CD8-positive, alpha-beta memory T cell (primary cell): Measurements from ENCODE around the gene TXNRD2. TPM values are rescaled to one million over a fixed set of nuclear protein-coding genes. Genes with fewer than 3 reads are reported as not detected.
"Not testable (repeated sequence)": the region's sequence is repeated elsewhere in the genome, so short reads cannot be mapped to it uniquely, and the experiment has no call there.

ENCODE experiments used
- CTCF ChIA-PET: fragments of 350-600 bp; sonication (Branson Sonifier 250); formaldehyde crosslinking; loops from one replicate; lab custom pipeline; 2021; ENCODE audit warnings: antibody characterized with exemption; lab: Charles Lee
- POLR2A ChIA-PET: fragments of 350-600 bp; sonication (Branson Sonifier 250); formaldehyde crosslinking; loops from one replicate; lab custom pipeline; 2021; ENCODE audit warnings: antibody characterized with exemption; lab: Charles Lee
- DNase-seq, 5 donors: peaks; one replicate each; pipeline versions ENCODE4 v3.0.0 to v3.0.0-alpha.2; 2020 to 2022; ENCODE audit warnings: mixed read lengths in 1 of 5
- H3K27ac ChIP-seq: one replicate; pipeline ENCODE4 v1.7.0; 2013; ENCODE audit warnings: low read depth, mild to moderate bottlenecking, low read length, moderate library complexity
- H3K27me3 ChIP-seq: 2 replicates; pipeline ENCODE4 v1.7.0; 2013; ENCODE audit warnings: low read length, mild to moderate bottlenecking; ENCODE audit not compliant: insufficient read depth, poor library complexity, severe bottlenecking
- H3K36me3 ChIP-seq: 2 replicates; pipeline ENCODE4 v1.7.0; 2013; ENCODE audit warnings: mild to moderate bottlenecking, low read length, moderate library complexity; ENCODE audit not compliant: insufficient read depth
- H3K4me1 ChIP-seq: 2 replicates; pipeline ENCODE4 v1.7.0; 2013; ENCODE audit warnings: mild to moderate bottlenecking, low read length, moderate library complexity; ENCODE audit not compliant: insufficient read depth
- H3K4me3 ChIP-seq: 2 replicates; pipeline ENCODE4 v1.7.0; 2013; ENCODE audit warnings: mild to moderate bottlenecking, low read length
- H3K9me3 ChIP-seq: 2 replicates; pipeline ENCODE4 v1.7.0; 2013; ENCODE audit warnings: mild to moderate bottlenecking, low read length
- H3K27ac Mint-ChIP-seq, 8 donors: one replicate each; pipeline ENCODE4 v1.8.0; 2020 to 2021; ENCODE audit warnings: mixed read lengths in 8 of 8, mild to moderate bottlenecking in 6 of 8, inconsistent platforms in 3 of 8, moderate library complexity in 3 of 8
- H3K27me3 Mint-ChIP-seq, 2 donors: one replicate each; pipeline ENCODE4 v1.8.0; 2020 to 2021; ENCODE audit warnings: mixed read lengths in 2 of 2, mild to moderate bottlenecking in 1 of 2, moderate library complexity in 1 of 2
- H3K36me3 Mint-ChIP-seq, 3 donors: one replicate each; pipeline ENCODE4 v1.8.0; 2020 to 2021; ENCODE audit warnings: mixed read lengths in 3 of 3, inconsistent platforms in 1 of 3, mild to moderate bottlenecking in 1 of 3
- H3K4me1 Mint-ChIP-seq, 3 donors: one replicate each; pipeline ENCODE4 v1.8.0; 2020 to 2021; ENCODE audit warnings: mixed read lengths in 3 of 3, inconsistent platforms in 1 of 3, mild to moderate bottlenecking in 1 of 3
- H3K4me3 Mint-ChIP-seq, 7 donors: one replicate each; pipeline ENCODE4 v1.8.0; 2020 to 2021; ENCODE audit warnings: mixed read lengths in 7 of 7, mild to moderate bottlenecking in 6 of 7, moderate library complexity in 4 of 7, inconsistent platforms in 2 of 7
- H3K9me3 Mint-ChIP-seq, 5 donors: one replicate each; pipeline ENCODE4 v1.8.0; 2020 to 2022; ENCODE audit warnings: mixed read lengths in 5 of 5, mild to moderate bottlenecking in 3 of 5, moderate library complexity in 2 of 5, inconsistent platforms in 1 of 5
- polyA plus RNA-seq: library from polyadenylated mRNA; unstranded; fragments of 300-500 nt; fragmentation: Illumina TruSeq; gene quantifications from one replicate; pipeline ENCODE4 v1.2.3, GENCODE V29; 2021
- total RNA-seq, 2 experiments: library from RNA; stranded (reverse); gene quantifications; one replicate each; pipeline ENCODE4 v1.2.3, GENCODE V29; 2021

TXNRD2 gene
- total and polyA plus RNA-seq, 3 experiments from 2014 or later: 13.8 to 27.9 (median 27.6) TPM

DNA sequence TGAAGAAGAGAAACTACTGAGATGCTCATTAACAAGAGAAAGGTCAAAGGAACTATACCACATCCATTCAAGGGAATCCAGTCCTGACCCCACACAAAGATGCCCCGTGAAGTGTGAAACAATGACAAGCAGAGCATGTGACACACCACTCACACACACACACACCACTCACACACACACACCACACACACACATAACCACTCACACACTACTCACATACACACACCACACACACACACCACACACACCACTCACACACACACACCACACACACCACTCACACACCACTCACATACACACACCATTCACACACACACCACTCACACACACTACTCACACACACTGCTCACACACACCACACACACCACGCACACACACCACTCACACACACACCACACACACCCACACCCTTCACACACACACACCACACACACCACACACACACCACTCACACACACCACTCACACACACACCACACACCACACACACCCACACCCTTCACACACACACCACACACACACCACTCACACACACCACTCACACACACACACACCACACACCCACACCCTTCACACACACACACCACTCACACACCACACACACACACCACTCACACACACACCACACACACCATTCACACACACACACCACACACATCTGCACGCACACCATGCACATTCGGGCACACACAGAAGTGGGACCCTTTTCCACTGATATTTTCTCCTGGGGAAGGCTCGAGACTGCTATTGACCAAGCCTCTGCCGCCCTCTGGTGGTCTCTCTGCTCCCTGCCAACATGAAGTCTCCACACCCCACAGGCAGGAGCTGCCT, 32.1 kb downstream of the TXNRD2 start:
- peak overlapping the region in 5 of 8 donors; percentile 12 to 96 (median 87) for H3K27ac Mint-ChIP-seq
- Histone ChIP-seq H3K4me1 (peaks cover 6% of the 10 kb centered on the region), H3K9me3 (no peaks in the 10 kb centered on the region), H3K4me3 (no peak overlapping the region), H3K27me3 (no peaks in the 10 kb centered on the region), H3K27ac (no peak overlapping the region), H3K36me3 (peaks cover 15% of the 10 kb centered on the region)
- peak; percentile 65 to 85 (median 76) for DNase-seq
- no peaks in the 10 kb centered on the region for H3K27me3 Mint-ChIP-seq
- POLR2A ChIA-PET: interaction anchor here (0.7 to 1.0 kb wide), 2 partner anchors 33 to 179 kb away, joined by 4 read pairs; no protein-coding TSS in a partner anchor
- CTCF ChIA-PET: interaction anchor here (0.6 to 5.5 kb wide), 16 partner anchors 9 to 189 kb away, joined by 3 to 111 read pairs (median 4); no protein-coding TSS in a partner anchor
- peaks cover 1 to 8% (median 4%) of the 10 kb centered on the region in 3 donors for H3K4me1 Mint-ChIP-seq
- H3K36me3 Mint-ChIP-seq: peaks cover 14 to 53% (median 24%) of the 10 kb centered on the region in 3 donors
- peak overlapping the region in 1 of 7 donors; percentile 57 for H3K4me3 Mint-ChIP-seq
- H3K9me3 Mint-ChIP-seq: no peaks in the 10 kb centered on the region

DNA sequence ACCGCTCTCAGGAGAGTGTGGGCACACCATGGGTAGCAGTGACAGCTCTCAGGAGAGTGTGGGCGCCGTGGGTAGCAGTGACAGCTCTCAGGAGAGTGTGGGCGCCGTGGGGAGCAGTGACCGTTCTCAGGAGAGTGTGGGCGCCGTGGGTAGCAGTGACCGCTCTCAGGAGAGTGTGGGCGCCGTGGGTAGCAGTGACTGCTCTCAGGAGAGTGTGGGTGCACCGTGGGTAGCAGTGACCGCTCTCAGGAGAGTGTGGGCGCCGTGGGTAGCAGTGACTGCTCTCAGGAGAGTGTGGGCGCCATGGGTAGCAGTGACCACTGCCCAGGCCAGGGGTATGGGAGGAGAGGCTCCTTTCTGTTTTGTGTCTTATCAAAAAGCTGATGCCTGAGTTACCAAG, 33.7 kb downstream of the TXNRD2 start:
- H3K27me3 ChIP-seq, H3K36me3 ChIP-seq, POLR2A ChIA-PET, H3K9me3 ChIP-seq, H3K4me1 ChIP-seq, H3K27me3 Mint-ChIP-seq, H3K4me3 Mint-ChIP-seq, H3K27ac Mint-ChIP-seq, H3K4me3 ChIP-seq, H3K9me3 Mint-ChIP-seq, DNase-seq, H3K27ac ChIP-seq, H3K4me1 Mint-ChIP-seq: not testable (repeated sequence)
- H3K36me3 Mint-ChIP-seq: peaks cover 2 to 38% (median 12%) of the 10 kb centered on the region in 3 donors
- CTCF ChIA-PET: interaction anchor here (0.9 kb wide), 1 partner anchor 177 kb away, joined by 4 read pairs; no protein-coding TSS in a partner anchor

DNA sequence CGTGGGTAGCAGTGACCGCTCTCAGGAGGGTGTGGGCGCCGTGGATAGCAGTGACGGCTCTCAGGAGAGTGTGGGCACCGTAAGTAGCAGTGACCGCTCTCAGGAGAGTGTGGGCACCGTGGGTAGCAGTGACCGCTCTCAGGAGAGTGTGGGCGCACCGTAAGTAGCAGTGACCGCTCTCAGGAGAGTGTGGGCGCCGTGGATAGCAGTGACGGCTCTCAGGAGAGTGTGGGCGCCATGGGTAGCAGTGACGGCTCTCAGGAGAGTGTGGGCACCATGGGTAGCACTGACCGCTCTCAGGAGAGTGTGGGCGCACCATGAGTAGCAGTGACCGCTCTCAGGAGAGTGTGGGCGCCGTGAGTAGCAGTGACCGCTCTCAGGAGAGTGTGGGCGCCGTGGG, 34.8 kb downstream of the TXNRD2 start:
- H3K36me3 Mint-ChIP-seq: peaks cover 2 to 40% (median 12%) of the 10 kb centered on the region in 3 donors
- H3K4me1 ChIP-seq, H3K4me3 ChIP-seq, H3K27me3 ChIP-seq, H3K27ac ChIP-seq, H3K27me3 Mint-ChIP-seq, H3K9me3 ChIP-seq, H3K4me3 Mint-ChIP-seq, H3K27ac Mint-ChIP-seq, DNase-seq, H3K36me3 ChIP-seq, POLR2A ChIA-PET, H3K9me3 Mint-ChIP-seq, H3K4me1 Mint-ChIP-seq: not testable (repeated sequence)
- CTCF ChIA-PET: interaction anchor here (5.3 kb wide), 1 partner anchor 177 kb away, joined by 35 read pairs; no protein-coding TSS in a partner anchor

DNA sequence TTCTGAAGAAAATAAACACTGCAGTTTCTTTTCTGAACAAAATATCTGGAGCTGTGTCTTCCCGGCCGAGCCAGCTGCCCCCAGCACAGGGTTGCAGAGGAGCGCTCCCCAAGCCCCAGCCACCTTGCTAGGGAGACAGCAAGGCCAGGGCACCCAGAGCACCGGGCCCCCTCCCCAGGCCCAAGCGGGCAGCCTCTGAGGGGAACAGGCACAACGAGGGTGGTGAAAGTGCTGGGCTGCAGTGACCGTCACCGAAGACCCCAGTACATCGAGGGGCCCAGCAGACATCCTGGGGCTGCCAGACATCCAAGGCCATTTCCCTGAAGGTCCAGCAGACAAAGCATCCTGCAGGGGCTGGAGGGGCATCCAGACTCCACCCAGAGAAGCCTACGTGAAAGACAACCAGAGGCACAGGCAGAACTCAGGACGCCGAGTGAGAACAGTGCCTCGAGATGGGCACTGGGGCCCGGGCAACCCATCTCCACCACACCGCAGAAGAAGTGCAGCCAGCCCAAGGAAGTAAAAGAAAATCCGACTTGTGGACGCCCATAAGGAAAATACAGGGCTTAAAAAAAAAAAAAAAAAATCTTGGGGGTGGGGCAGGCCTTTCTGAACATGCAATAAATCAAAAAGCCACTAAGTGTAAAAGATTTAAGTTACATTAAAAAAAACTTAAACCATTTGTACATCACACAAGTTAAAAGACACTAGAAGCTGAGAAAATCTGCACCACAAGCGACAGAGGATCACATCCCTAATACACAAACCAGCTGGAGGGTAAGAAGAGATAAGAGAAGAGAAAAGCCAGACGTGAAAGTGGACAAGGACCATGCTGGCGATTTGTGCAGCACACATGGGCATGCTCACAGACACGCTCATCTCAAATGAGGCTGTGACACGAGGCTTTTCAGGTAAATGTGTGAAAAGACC, 36.0 kb downstream of the TXNRD2 start:
- Mint-ChIP-seq H3K9me3 (no peaks in the 10 kb centered on the region), H3K4me1 (peaks cover 1 to 8% (median 4%) of the 10 kb centered on the region in 3 donors), H3K27ac (peak overlapping the region in 1 of 8 donors; percentile 46), H3K36me3 (peaks cover 2 to 38% (median 12%) of the 10 kb centered on the region in 3 donors), H3K4me3 (no peak overlapping the region), H3K27me3 (no peaks in the 10 kb centered on the region)
- POLR2A ChIA-PET: no interaction called here
- no peaks in the 10 kb centered on the region for H3K27me3 ChIP-seq
- DNase-seq: no peak
- CTCF ChIA-PET: interaction anchor here (1.6 to 5.3 kb wide), 2 partner anchors 11 to 176 kb away, joined by 4 to 35 read pairs; no protein-coding TSS in a partner anchor
- no peaks in the 10 kb centered on the region for H3K36me3 ChIP-seq
- H3K4me3 ChIP-seq: no peak overlapping the region
- H3K9me3 ChIP-seq: no peaks in the 10 kb centered on the region
- H3K27ac ChIP-seq: no peak overlapping the region
- peaks cover 6% of the 10 kb centered on the region for H3K4me1 ChIP-seq

DNA sequence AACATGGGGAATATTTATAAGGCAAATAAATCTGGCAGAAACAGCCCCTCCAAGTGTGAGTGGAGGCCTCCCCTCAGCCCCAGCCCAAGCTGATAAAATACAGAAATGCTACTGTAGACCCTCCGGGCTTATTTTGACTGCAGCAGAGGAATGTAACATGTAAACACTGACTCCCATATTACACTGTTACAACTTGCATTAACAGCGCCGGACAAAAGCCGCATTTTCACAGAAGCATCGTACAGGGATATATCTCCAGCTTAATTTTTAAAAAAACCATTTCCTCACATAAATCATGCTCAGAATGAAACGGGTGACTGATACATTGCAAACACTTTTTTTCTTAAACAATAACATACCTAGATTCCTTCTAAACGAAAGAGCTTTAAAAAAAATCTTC, 36.7 kb downstream of the TXNRD2 start:
- no peak overlapping the region for H3K27ac ChIP-seq
- no peak overlapping the region for H3K4me3 ChIP-seq
- no peaks in the 10 kb centered on the region for H3K36me3 ChIP-seq
- ChIA-PET POLR2A (interaction anchor here (0.9 kb wide), 1 partner anchor 13 kb away, joined by 3 read pairs; no protein-coding TSS in a partner anchor), CTCF (interaction anchor here (1.6 to 5.3 kb wide), 2 partner anchors 10 to 175 kb away, joined by 4 to 35 read pairs; no protein-coding TSS in a partner anchor)
- Mint-ChIP-seq H3K9me3 (no peaks in the 10 kb centered on the region), H3K4me1 (peaks cover 1 to 6% (median 3%) of the 10 kb centered on the region in 3 donors), H3K36me3 (peaks cover 2 to 34% (median 11%) of the 10 kb centered on the region in 3 donors), H3K27me3 (no peaks in the 10 kb centered on the region), H3K4me3 (no peak overlapping the region), H3K27ac (no peak overlapping the region)
- H3K9me3 ChIP-seq: no peaks in the 10 kb centered on the region
- H3K4me1 ChIP-seq: peaks cover 6% of the 10 kb centered on the region
- H3K27me3 ChIP-seq: no peaks in the 10 kb centered on the region
- DNase-seq: no peak

DNA sequence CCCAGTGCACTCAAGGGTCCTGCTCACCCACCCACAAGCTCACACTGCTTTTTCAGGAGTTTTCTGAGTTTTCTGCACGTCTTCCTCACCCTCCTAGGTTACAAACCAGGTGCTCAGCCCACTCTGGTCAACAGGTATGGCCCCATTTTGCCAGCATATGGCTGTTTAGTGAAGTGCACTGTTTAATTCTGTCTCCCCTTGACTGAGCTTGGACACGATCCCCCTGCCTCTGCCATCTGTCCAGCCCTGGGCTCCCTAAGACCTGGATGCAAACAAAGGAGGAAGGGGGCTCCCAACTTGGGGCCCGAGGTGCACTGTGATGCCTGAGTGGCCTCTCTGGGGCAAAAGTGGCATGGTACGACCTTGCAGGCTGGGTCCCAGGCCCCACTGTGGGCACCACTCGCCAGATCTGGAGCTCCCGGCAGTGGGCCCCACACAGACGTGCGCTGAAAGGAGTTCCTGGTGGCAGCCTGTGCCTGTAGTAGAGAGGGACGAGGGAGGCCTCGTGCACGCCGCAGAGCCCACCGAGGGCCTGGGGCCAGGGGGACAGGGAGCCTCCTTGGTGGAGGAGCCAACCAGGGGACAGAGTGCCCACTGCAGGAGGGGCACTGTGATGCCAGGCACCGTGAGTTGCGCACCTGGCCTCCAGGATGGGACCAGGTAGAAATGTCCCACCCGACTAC, 37.3 kb downstream of the TXNRD2 start:
- Histone ChIP-seq H3K4me3 (no peak overlapping the region), H3K4me1 (peaks cover under 1% of the 10 kb centered on the region), H3K9me3 (no peaks in the 10 kb centered on the region), H3K36me3 (no peaks in the 10 kb centered on the region), H3K27ac (no peak overlapping the region), H3K27me3 (no peaks in the 10 kb centered on the region)
- DNase-seq: no peak
- peak overlapping the region in 1 of 7 donors; percentile 32 for H3K4me3 Mint-ChIP-seq
- ChIA-PET CTCF (interaction anchor here (1.3 to 5.3 kb wide), 3 partner anchors 10 to 174 kb away, joined by 3 to 35 read pairs (median 4); no protein-coding TSS in a partner anchor), POLR2A (interaction anchor here (0.9 kb wide), 1 partner anchor 12 kb away, joined by 3 read pairs; no protein-coding TSS in a partner anchor)
- H3K36me3 Mint-ChIP-seq: peaks cover 2 to 35% (median 6%) of the 10 kb centered on the region in 3 donors
- H3K9me3 Mint-ChIP-seq: no peaks in the 10 kb centered on the region
- no peak overlapping the region for H3K27ac Mint-ChIP-seq
- no peaks in the 10 kb centered on the region for H3K27me3 Mint-ChIP-seq
- H3K4me1 Mint-ChIP-seq: no peaks in the 10 kb centered on the region

DNA sequence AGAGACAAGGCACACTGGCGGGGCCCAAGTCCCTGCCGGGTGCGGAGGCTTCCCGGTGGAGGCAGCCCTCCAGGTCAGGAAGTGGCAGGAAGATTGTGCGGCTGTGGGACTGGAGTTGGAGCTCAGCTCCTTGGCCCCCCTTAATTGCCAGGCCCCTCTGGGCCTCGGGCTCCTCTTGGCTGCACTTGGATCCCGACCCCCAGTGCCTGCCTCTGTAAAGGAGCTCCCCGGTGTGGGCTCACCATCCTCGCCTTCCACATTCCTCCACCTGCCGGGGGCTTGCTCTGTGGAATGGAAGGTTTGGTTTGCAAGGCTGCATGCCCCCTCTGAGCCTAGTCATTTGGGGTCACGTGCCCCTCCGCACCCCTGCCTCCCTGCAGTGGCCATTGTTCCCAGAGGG, 38.1 kb downstream of the TXNRD2 start:
- Histone ChIP-seq H3K9me3 (no peaks in the 10 kb centered on the region), H3K4me3 (no peak overlapping the region), H3K27me3 (no peaks in the 10 kb centered on the region), H3K4me1 (no peaks in the 10 kb centered on the region), H3K27ac (no peak overlapping the region), H3K36me3 (no peaks in the 10 kb centered on the region)
- Mint-ChIP-seq H3K4me3 (no peak overlapping the region), H3K27me3 (no peaks in the 10 kb centered on the region), H3K27ac (no peak overlapping the region), H3K4me1 (no peaks in the 10 kb centered on the region), H3K36me3 (peaks cover 2 to 38% (median 4%) of the 10 kb centered on the region in 3 donors), H3K9me3 (no peaks in the 10 kb centered on the region)
- no peak for DNase-seq
- POLR2A ChIA-PET: no interaction called here
- CTCF ChIA-PET: interaction anchor here (1.3 to 5.3 kb wide), 2 partner anchors 147 to 173 kb away, joined by 3 to 35 read pairs; no protein-coding TSS in a partner anchor
